K562 (cell line): Measurements from ENCODE around the gene LEMD3. TPM values are rescaled to one million over a fixed set of nuclear protein-coding genes. Genes with fewer than 3 reads are reported as not detected.

Experiments
- DLX4 ChIP-seq: fragments of 250-450 bp; sonication (Bioruptor Pico); IDR thresholded peaks from 2 replicates; pipeline ENCODE4 v1.6.1; 2021; ENCODE audit warnings: mild to moderate bottlenecking
- KDM1A ChIP-seq, 2 experiments: fragments of 450-650 bp; IDR thresholded peaks; 2 replicates each; pipeline ENCODE4 v1.6.1; 2016; ENCODE audit warnings: mild to moderate bottlenecking in 2 of 2
- LCOR ChIP-seq: sonication (generic); formaldehyde crosslinking; IDR thresholded peaks from 2 replicates; pipeline ENCODE4 v1.8.0; 2022; ENCODE audit warnings: mild to moderate bottlenecking, missing genetic modification reagents
- PBX2 ChIP-seq, 2 experiments: IDR thresholded peaks in 1 of 2; conservative IDR thresholded peaks in 1 of 2; 2 replicates each; pipeline ENCODE4 v1.6.1; 2016; ENCODE audit warnings: low read depth in 2 of 2, mild to moderate bottlenecking in 1 of 2, missing compliant biosample characterization in 1 of 2, missing genetic modification characterization in 1 of 2, moderate library complexity in 1 of 2
- PCBP1 ChIP-seq: fragments of 200-400 bp; formaldehyde crosslinking; IDR thresholded peaks from 2 replicates; pipeline ENCODE4 v1.6.1; 2018; ENCODE audit warnings: mild to moderate bottlenecking, low read depth, low read length; ENCODE audit not compliant: poor library complexity, severe bottlenecking
- PKNOX1 ChIP-seq: fragments of 450-650 bp; IDR thresholded peaks from 2 replicates; pipeline ENCODE4 v1.6.1; 2016
- RBM17 ChIP-seq: fragments of 200-400 bp; formaldehyde crosslinking; IDR thresholded peaks from 2 replicates; pipeline ENCODE4 v1.6.1; 2017; ENCODE audit warnings: low read depth, mild to moderate bottlenecking, low read length, borderline replicate concordance
- SRSF1 ChIP-seq: fragments of 200-400 bp; formaldehyde crosslinking; IDR thresholded peaks from 2 replicates; pipeline ENCODE4 v1.6.1; 2017; ENCODE audit warnings: mild to moderate bottlenecking, low read depth, low read length, moderate library complexity
- U2AF1 ChIP-seq: fragments of 200-400 bp; formaldehyde crosslinking; optimal IDR thresholded peaks from 2 replicates; pipeline ENCODE3; 2017; ENCODE audit warnings: mild to moderate bottlenecking, low read depth, low read length, moderate library complexity
- ZNF76 ChIP-seq: fragments of 250-450 bp; sonication (Bioruptor Pico); IDR thresholded peaks from 2 replicates; pipeline ENCODE4 v1.4.0; 2020; ENCODE audit warnings: mild to moderate bottlenecking, moderate library complexity, borderline replicate concordance
- polyA plus RNA-seq, 8 experiments: library from polyadenylated mRNA; depleted of rRNA in 4 of 8; stranded (reverse) in 5 of 8; unstranded in 3 of 8; fragments of >200 nt; fragmentation: Nextera tagmentation in 2 of 8; fragmentation: Illumina TruSeq in 1 of 8; extraction: Ambion mirVana in 2 of 8; extraction: Trizol in 1 of 8; gene quantifications; 2 replicates each; pipeline versions ENCODE4 v1.2.1 to v1.2.3, GENCODE V29; 2011 to 2014; ENCODE audit warnings: inconsistent platforms in 1 of 8, missing spikeins in 1 of 8
- total RNA-seq, 7 experiments: library from RNA; depleted of rRNA in 6 of 7; stranded (reverse); fragments of >200 nt in 6 of 7; fragmentation: Illumina TruSeq in 2 of 7; extraction: Trizol in 2 of 7; gene quantifications; 2 replicates each; pipeline versions ENCODE4 v1.2.1 to v1.2.3, GENCODE V29; 2011 to 2021; ENCODE audit warnings: low replicate concordance in 1 of 7

Gene LEMD3
- total and polyA plus RNA-seq, 9 of the 15 experiments (the other 6 are each of a cell fraction or from before 2014, with no cell fraction given) = 6.8 to 37.4 (median 17.2) TPM

- TF ChIP-seq PBX2 (CRISPR knock-in tag; IDR thresholded peaks at IDR 0.05; ENCODE audit: low read depth) (no peak), PBX2 (tag; conservative IDR thresholded peaks at IDR 0.05; ENCODE audit: low read depth) (no peak), ZNF76 (CRISPR knock-in tag) (no peak), U2AF1 (no peak), DLX4 (no peak), PCBP1 (no peak), SRSF1 (no peak), PKNOX1 (no peak), RBM17 (no peak), LCOR (CRISPR knock-in tag) (no peak), KDM1A (IDR thresholded peaks at IDR 0.05) (no peak)
These were observed 90.1 kb downstream of the LEMD3 start (continued) for GRCh38 chr12:65259501-65259900.
